ENCODE results near the gene CEP85.

CEP85 gene

GRCh38 chr1:26293911-26294463, 60.0 kb downstream of the CEP85 start:
- Mint-ChIP-seq H3K27ac (no peak overlapping the region), H3K36me3 (ENCODE audit: low read depth) (peaks cover 65% of the 10 kb centered on the region), H3K4me1 (ENCODE audit: low read depth) (peaks cover 49% of the 10 kb centered on the region), H3K4me3 (no peak overlapping the region), H3K9me3 (no peaks in the 10 kb centered on the region), H3K27me3 (no peaks in the 10 kb centered on the region)
- intact Hi-C loops (cut with micrococcal nuclease), result no loop called here

GRCh38 chr1:26295194-26296138, 61.5 kb downstream of the CEP85 start:
- H3K36me3 Mint-ChIP-seq (ENCODE audit: low read depth), result peaks cover 79% of the 10 kb centered on the region

GRCh38 chr1:26296340-26297056, 62.5 kb downstream of the CEP85 start:
- H3K9me3 Mint-ChIP-seq, result no peaks in the 10 kb centered on the region
- H3K27ac Mint-ChIP-seq, result peak overlapping the region; percentile 12
- H3K4me3 Mint-ChIP-seq, result no peak overlapping the region
- H3K27me3 Mint-ChIP-seq, result no peaks in the 10 kb centered on the region
- intact Hi-C loops (cut with micrococcal nuclease), result no loop called here
- H3K4me1 Mint-ChIP-seq (ENCODE audit: low read depth), result peaks cover 46% of the 10 kb centered on the region
- H3K36me3 Mint-ChIP-seq (ENCODE audit: low read depth), result peaks cover 82% of the 10 kb centered on the region

More at GRCh38 chr1:26295194-26296138, 61.5 kb downstream of the CEP85 start:
- Mint-ChIP-seq H3K27ac (peak overlapping the region; percentile 12), H3K4me3 (no peak overlapping the region), H3K27me3 (no peaks in the 10 kb centered on the region), H3K4me1 (ENCODE audit: low read depth) (peaks cover 46% of the 10 kb centered on the region), H3K9me3 (no peaks in the 10 kb centered on the region)
- intact Hi-C loops (cut with micrococcal nuclease), result no loop called here

- no peaks in the 10 kb centered on the region for H3K9me3 Mint-ChIP-seq
- peaks cover 80% of the 10 kb centered on the region for H3K36me3 Mint-ChIP-seq (ENCODE audit: low read depth)
- H3K27ac Mint-ChIP-seq, result no peak overlapping the region
- no peak overlapping the region for H3K4me3 Mint-ChIP-seq
- H3K4me1 Mint-ChIP-seq (ENCODE audit: low read depth), result peaks cover 43% of the 10 kb centered on the region
- intact Hi-C loops (cut with micrococcal nuclease), result no loop called here
- no peaks in the 10 kb centered on the region for H3K27me3 Mint-ChIP-seq
These were observed 63.2 kb downstream of the CEP85 start for GRCh38 chr1:26297057-26297790.

- H3K4me1 Mint-ChIP-seq (ENCODE audit: low read depth), result peaks cover 43% of the 10 kb centered on the region
- intact Hi-C loops (cut with micrococcal nuclease), result no loop called here
- H3K36me3 Mint-ChIP-seq (ENCODE audit: low read depth), result peaks cover 78% of the 10 kb centered on the region
- no peak overlapping the region for H3K4me3 Mint-ChIP-seq
- H3K27ac Mint-ChIP-seq, result no peak overlapping the region
- no peaks in the 10 kb centered on the region for H3K27me3 Mint-ChIP-seq
- H3K9me3 Mint-ChIP-seq, result no peaks in the 10 kb centered on the region
These were observed 63.8 kb downstream of the CEP85 start for GRCh38 chr1:26297791-26298124.

- peaks cover 65% of the 10 kb centered on the region for H3K4me1 Mint-ChIP-seq (ENCODE audit: low read depth)
- peaks cover 57% of the 10 kb centered on the region for H3K36me3 Mint-ChIP-seq (ENCODE audit: low read depth)
- intact Hi-C loops (cut with micrococcal nuclease), result no loop called here
- H3K4me3 Mint-ChIP-seq, result no peak overlapping the region
- no peaks in the 10 kb centered on the region for H3K9me3 Mint-ChIP-seq
- H3K27ac Mint-ChIP-seq, result peak overlapping the region; percentile 47
- no peaks in the 10 kb centered on the region for H3K27me3 Mint-ChIP-seq
These were observed 66.7 kb downstream of the CEP85 start for GRCh38 chr1:26300578-26301275.

- intact Hi-C loops (cut with micrococcal nuclease), result no loop called here
- Mint-ChIP-seq H3K4me1 (ENCODE audit: low read depth) (peaks cover 73% of the 10 kb centered on the region), H3K9me3 (no peaks in the 10 kb centered on the region), H3K36me3 (ENCODE audit: low read depth) (peaks cover 43% of the 10 kb centered on the region), H3K27me3 (no peaks in the 10 kb centered on the region), H3K27ac (no peak overlapping the region), H3K4me3 (no peak overlapping the region)
These were observed 68.9 kb downstream of the CEP85 start for GRCh38 chr1:26302733-26303405.

GRCh38 chr1:26305667-26306289, 71.8 kb downstream of the CEP85 start:
- H3K4me1 Mint-ChIP-seq (ENCODE audit: low read depth), result peaks cover 70% of the 10 kb centered on the region

GRCh38 chr1:26306290-26307229, 72.6 kb downstream of the CEP85 start, which contains the start of gene UBXN11:
UBXN11 (minus strand) TSS chr1:26306636; CDS start chr1:26302883, 3,753 bp downstream.
- intact Hi-C loops (cut with micrococcal nuclease), result loop anchor here (2.0 kb wide), 1 partner anchor 14 kb away; no protein-coding TSS in a partner anchor
- peaks cover 63% of the 10 kb centered on the region for H3K4me1 Mint-ChIP-seq (ENCODE audit: low read depth)
- H3K9me3 Mint-ChIP-seq, result no peaks in the 10 kb centered on the region
- H3K4me3 Mint-ChIP-seq, result peak within 1 kb of the TSS; percentile 90
- no peaks in the 10 kb centered on the region for H3K27me3 Mint-ChIP-seq
- H3K36me3 Mint-ChIP-seq (ENCODE audit: low read depth), result peaks cover 14% of the 10 kb centered on the region
- H3K27ac Mint-ChIP-seq, result peak within 1 kb of the TSS; percentile 84

More at GRCh38 chr1:26305667-26306289, 71.8 kb downstream of the CEP85 start:
- intact Hi-C loops (cut with micrococcal nuclease), result loop anchor here (2.0 kb wide), 1 partner anchor 15 kb away; no protein-coding TSS in a partner anchor
- peak overlapping the region; percentile 84 for H3K27ac Mint-ChIP-seq
- H3K27me3 Mint-ChIP-seq, result no peaks in the 10 kb centered on the region
- no peaks in the 10 kb centered on the region for H3K9me3 Mint-ChIP-seq
- H3K36me3 Mint-ChIP-seq (ENCODE audit: low read depth), result peaks cover 22% of the 10 kb centered on the region
- peak overlapping the region; percentile 90 for H3K4me3 Mint-ChIP-seq

GRCh38 chr1:26307363-26307781, 73.4 kb downstream of the CEP85 start:
- Mint-ChIP-seq H3K36me3 (ENCODE audit: low read depth) (peaks cover 11% of the 10 kb centered on the region), H3K9me3 (no peaks in the 10 kb centered on the region), H3K27me3 (no peaks in the 10 kb centered on the region), H3K4me1 (ENCODE audit: low read depth) (peaks cover 66% of the 10 kb centered on the region), H3K4me3 (no peak overlapping the region), H3K27ac (peak overlapping the region; percentile 84)
- intact Hi-C loops (cut with micrococcal nuclease), result loop anchor here (2.0 kb wide), 1 partner anchor 13 kb away; no protein-coding TSS in a partner anchor

Measured in dendritic cell treated with granulocyte-macrophage colony-stimulating factor and Interleukin-4, amounts not matched to agents 40 ng/mL and 50 ng/mL, for 4 days (primary cell).